Stimulated activated CD8-positive, alpha-beta memory T cell treated with anti-CD3 and anti-CD28 coated beads, Interleukin-7, amount 100 ng/mL, for 48 hours (primary cell): ENCODE measurements around the gene WDR1.

Experiments
- DNase-seq, 2 donors: peaks; one replicate each; pipeline ENCODE4 v3.0.0-alpha.2; 2020; ENCODE audit warnings: low read depth in 1 of 2; ENCODE audit errors: extremely low read depth in 1 of 2

WDR1 gene

GRCh38 chr4:10087152-10087791 is 29.3 kb downstream of the WDR1 start:
- DNase-seq, result no peak

GRCh38 chr4:10086506-10087120 is 30.0 kb downstream of the WDR1 start:
- DNase-seq, result no peak

GRCh38 chr4:10085828-10086505 is 30.6 kb downstream of the WDR1 start:
- DNase-seq, result no peak

DNA sequence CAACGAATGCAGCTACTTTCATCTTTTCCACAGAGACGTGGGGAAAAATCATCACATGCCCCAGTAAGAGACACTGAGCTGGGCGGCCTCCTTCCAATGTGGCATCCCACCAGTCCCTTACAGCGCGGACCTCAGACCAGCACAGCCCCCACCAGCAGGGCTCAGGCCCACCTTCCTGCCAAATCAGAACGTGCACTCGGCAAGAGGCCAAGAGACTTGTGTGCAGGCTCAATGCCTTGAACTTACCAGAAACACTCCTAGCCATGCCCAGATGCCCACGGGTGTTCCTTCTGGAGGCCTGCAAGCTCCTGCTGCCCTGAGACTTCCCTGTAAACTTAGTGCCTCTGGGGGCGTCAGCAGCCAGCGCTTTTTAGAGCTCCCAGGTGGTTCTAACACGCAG is 31.2 kb downstream of the WDR1 start:
- no peak for DNase-seq

DNA sequence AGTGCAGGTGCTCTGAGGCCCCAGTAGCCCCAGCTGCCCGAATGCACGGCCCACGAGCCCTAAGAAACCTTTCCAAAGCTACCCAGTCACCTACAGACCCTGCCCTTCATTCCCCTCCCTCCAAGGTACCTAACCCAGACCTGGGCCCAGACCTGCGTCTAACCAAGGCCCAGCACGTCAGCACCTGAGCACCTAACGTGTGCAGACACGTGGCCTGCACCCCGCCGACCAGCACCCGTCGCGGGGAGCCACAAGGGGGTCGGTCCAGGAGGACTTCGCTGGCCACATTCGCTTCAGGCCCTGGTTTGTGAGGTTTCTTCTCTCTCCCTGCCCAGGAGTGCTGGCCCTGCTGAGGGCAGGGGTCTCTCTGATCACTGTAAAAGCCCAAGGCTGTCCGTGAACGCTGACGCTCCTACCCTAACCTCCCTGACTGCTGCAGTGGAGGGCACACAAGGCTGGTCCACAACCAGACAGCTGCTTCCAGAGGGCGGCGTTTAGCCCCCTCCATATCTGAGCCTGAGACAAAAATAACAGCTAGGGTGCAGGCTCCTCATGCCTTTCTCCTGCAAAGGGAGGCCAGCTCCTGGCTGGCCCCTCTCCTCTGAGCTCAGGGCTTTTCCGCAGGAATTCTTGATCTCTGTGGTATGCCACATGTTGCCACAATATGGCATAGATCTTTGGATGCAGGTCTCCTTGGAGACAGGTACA is 31.8 kb downstream of the WDR1 start:
- DNase-seq, result no peak

GRCh38 chr4:10083861-10084641 is 32.5 kb downstream of the WDR1 start:
- DNase-seq, result no peak

DNA sequence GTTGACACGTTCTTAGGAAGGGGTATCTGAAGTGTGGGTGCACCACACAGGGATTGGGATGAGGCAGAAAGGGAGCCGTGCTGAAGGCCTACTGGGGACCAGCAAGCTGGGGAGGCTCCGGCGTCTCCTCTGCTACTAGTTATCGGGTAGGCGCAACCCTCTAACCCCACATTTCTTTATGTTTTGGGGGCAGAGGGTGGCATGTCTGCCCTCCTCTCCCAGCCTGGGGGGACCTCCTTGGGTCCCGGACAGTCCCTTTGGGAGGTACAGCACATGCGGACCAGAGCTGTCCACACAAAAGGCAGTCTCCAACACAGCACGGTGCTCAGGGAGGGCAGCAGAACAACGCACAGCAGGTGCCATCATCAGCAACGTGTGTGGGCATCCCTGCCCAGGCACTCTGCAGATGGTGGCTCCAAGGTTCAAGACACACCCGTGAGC is 33.2 kb downstream of the WDR1 start:
- DNase-seq, result no peak

- DNase-seq, result no peak
Measured at GRCh38 chr4:10082459-10083272, 33.9 kb downstream of the WDR1 start.

DNA sequence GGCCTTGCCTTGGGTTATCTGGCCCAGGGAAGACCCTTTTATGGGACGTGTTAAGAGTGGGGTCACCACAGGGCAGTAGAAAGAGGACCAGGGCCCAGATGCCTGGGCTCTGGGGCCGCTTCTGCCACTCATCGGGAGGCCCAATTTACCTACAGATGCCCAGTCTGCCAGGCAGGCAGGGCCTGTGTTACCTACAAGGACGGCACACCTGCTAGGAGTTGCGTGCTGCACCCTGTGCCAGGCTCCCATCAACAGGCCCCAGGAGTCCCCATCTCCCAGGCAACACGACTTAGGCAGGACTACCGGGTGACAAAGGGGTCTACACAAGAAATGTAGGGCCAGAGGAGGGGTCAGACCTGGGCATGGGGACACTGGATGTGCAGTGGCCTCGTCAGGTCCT is 34.6 kb downstream of the WDR1 start:
- no peak for DNase-seq

DNA sequence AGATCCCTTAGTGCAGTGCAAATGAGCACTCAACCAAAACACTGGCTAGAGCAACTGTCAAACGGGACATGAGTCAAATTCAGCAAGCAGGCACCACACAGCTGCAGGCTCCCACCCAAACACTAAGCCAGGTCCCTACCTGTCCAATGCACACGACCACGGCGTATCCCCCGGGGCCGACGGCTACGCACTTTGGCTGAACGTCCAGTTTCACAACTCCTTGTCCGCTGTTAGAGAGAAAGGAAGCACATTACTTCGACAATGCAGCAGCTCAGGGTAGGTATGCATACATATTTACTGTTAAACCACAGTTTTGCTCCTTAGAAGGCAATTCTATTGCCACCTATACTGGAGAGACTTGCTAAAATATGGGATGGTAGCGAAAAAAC is 35.4 kb downstream of the WDR1 start:
- DNase-seq, result no peak

DNA sequence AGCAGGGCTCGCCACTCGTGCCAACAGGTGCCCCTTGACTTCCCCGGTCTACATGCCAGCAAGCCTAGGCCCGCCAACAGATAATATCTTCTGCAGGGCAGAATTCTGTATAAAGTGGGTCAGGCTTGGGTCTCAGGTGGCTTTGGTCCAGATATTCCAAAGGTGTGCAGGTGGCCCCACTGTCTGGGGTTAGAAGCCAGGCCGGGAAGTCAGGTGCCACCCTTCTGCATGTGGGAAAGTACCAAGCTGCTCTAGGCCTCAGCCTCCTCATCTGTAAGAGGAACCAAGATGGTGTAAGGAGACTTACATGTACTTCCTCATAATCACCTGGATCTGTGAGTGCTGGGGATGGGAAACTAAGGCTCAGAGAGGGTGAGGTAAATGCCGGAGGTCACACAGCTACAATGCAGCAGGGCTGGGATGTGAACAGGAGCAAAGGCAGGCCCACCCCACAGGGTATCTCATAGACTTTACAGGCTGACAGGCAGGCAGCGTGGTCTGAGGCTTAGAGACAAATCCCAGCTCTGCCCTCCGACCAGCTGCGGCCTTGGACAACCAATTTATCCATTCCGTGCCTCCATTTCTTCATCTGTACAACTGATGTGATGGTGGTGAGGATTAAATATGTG is 35.9 kb downstream of the WDR1 start:
- no peak for DNase-seq

DNA sequence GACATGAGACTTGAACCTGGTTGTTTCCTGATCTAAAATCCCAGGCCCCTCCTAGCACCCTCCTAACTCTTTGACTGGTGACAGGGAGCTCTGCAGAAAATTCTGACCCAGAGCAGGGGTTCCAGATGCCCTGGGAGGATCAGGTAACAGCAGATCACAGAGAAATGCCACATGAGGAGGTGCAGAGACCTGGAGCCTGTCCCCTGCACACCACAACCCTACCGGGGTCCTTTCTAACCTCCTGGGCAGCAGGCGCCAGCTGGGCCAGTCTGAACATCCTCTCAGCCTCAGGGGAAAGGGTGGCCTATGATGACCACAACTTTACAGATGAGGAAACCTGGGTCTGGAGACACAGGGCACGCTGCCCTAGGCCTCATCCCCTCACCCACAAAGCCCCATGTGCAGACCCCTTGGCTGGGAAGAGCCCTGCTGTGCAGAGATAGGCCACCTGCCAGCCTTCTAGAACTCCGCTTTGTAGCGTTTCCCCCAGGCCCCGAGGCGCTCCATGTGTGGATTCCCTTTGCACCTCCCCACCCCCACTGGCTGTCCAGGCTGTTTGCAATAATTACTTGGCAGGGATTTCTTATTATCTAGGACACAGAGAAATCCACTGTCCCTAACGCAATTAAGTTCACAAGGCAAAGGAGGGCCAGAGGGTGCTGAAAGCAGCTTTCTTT is 36.5 kb downstream of the WDR1 start:
- DNase-seq, result no peak

GRCh38 chr4:10079256-10079655 is 37.3 kb downstream of the WDR1 start:
- DNase-seq, result no peak

DNA sequence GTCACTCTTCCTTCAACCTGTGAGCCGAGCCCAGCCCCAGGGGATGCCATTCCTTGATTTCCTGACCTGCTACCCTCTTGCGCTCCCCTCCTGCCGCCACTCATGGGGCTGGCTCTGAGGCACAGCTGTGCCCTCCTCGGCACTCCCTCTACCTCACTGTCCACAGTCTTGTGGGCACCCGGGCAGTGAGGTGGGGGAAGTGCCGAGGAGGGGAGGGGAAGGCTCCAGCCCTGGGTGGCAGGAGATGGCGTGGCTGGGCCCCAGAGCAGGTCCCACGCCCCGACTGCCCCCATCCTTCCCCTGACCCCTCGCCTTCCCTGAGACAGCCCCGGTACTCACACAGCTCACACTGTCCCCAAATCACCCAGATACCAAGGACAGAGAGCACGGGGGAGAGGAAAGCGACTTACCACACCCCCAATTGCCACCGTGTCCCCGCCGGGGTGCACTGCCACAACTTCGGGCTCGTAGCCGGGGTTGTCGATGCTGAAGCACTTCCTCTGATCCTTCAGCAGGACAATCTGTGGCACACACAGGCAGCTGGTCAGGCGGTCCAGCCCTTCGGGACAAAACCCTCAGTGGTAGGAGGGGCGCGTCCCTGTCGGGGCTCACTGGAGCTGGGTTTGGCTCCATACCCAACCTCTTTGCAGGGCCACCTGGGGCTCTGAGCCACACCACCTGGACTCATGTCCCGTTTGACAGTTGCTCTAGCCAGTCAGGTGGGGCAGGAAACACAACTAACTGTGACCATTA is 37.9 kb downstream of the WDR1 start:
- no peak for DNase-seq

- DNase-seq, result no peak
Measured at GRCh38 chr4:10077483-10078335, 38.9 kb downstream of the WDR1 start.

DNA sequence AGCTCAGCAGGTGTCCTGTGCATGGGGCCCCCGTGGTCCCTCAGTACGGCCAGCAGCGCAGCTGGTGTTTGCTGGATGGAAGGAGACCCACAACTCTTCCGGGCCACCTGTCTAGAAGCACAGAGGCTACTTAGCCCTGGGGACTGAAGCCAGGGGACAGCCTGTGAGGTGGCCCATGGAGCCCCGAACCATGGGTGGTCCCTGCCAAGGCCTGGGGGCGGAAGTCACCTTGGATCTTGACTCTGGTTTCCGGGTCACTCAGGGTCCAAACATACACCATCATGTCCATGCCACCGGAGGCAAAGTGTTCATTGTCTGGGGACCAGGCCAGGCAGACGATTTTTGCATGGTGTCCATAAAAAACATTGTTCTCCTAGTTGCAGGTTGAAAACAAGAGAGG is 39.5 kb downstream of the WDR1 start:
- no peak for DNase-seq

- DNase-seq, result no peak
Measured at GRCh38 chr4:10075953-10076391, 40.6 kb downstream of the WDR1 start.
